Superior temporal gyrus (tissue), 1 donor: ENCODE results near the gene NKX1-2.
A peak's percentile ranks its signal among the peaks of the same experiment; 100 is the strongest.

Source experiments
- DNase-seq: peaks from one replicate; pipeline ENCODE4 v3.0.0-alpha.2; 2016; ENCODE audit errors: extremely low spot score

Gene NKX1-2

DNA sequence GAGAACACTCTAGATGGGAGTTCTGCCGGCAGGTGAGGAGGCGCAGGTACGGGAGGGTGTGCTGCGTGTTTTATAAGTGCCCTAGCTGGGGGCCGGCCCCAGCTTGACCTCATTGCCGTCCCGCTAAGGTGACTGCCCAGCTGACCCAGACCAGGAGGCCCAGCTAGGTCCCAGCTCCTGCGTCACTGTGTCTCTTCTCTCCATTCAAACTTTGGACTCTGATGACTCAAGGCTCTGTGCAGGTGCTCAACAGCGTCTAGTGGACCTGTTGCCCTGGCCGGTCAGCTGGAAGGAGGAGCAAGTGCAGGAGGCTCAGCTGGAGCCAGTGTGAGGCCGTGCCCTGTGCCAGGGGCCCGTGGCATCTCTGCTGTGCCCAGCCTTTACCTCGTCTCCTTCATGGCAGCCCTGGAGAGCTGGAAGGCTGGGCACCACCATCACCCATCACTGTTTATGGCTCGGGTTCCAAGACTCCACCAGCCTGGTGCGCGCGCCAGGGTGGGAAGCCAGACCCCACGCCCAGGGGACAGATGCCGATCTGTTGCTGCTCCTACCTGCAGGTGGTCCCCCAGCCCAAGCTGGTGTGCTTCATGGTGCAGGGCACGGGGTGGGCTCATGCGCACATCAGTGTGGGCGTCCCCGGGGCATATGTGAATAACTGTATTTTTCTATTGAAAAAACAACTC, 26.3 kb upstream of the NKX1-2 start:
- DNase-seq: no peak

DNA sequence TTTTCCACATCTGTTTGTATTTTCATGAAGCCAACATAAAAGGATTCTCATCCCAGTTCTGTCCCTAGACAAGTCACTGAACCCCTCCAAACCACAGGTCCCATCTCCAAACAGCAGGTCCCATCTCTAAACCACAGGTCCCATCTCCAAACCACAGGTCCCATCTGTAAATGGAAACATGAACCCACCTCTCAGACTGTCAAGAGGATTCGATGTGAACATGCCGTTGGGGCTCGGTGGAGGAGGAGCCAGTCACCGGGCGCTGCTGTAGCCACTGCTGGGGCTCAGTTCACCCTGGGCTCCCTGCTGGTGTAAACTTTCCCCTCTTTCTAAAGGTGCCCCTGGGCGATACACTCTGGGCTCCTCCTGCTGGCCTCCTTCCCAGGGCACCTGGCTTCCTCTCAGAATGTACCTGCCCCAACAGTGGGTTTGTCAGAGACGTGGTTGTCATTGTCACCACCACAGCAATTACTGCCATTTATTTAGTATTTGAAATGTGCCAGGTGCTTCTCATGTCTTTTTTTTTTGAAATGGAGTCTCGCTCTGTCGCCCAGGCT, 24.8 kb upstream of the NKX1-2 start:
- DNase-seq: no peak

- DNase-seq: no peak
Measured at GRCh38 chr10:124473070-124473469, 23.2 kb upstream of the NKX1-2 start.

- no peak for DNase-seq
Measured at GRCh38 chr10:124472071-124472470, 22.2 kb upstream of the NKX1-2 start.

DNA sequence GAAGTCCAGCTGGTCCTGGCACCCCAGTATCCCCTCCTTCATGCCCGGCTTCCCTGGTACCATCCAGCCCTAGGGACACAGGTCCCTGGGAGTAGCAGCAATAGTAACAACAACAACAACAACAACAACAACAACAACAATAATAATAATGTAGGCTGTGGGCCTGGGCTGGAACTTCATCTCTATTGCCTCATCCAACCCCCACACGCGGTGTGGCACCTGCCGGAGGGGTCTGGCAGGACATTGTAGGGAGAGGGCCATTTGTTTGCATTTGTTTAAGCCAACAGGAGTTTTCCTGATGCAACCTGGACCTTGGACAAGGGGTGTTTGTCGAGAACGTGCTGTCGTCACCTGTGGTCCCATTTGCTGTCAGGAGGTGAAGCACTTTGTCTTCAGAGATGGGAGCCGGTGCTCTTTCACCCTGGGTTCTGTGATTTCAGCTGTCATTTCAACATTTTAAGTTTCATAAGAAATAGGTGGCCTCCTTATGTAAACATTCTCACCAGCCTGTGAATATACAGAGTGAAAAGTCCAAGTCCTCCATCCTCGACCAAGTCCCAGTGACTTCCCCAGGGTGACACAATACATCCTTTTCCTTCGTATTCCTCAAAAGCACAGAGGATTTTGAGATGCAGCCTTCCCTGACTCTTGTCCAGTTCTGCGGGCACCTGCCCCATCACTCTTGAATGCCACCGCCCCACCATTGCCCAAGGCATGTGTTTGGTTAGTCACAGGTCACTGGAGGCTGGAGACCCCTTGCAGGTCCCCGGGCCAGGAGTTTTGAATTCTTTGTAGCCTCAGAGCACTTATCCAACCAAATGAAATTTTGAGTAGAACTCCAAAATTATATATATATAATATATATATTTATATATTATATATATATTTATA, 21.0 kb upstream of the NKX1-2 start:
- DNase-seq: no peak

- DNase-seq: no peak
Measured at GRCh38 chr10:124469956-124470484, 20.2 kb upstream of the NKX1-2 start.

- no peak for DNase-seq
Measured at GRCh38 chr10:124468624-124469023, 18.8 kb upstream of the NKX1-2 start.

DNA sequence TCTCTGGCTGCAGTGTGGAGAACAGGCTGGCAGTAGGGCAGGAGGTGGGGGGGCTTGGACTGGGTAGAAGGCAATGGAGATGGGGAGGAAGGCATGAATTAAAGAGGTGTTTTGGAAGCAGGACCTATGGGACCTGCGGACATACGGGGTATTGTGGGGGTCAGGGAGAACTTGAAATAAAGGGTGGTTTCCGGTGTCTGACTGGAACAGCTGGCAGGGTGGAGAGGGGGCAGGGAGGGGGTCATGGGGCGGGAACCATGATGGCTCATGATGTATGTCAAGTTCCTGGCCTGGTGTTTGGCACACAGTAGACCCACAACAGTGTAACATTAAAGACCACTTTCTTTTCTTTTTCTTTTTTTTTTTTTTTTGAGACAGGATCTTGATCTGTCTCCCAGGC, 17.3 kb upstream of the NKX1-2 start:
- DNase-seq: no peak

DNA sequence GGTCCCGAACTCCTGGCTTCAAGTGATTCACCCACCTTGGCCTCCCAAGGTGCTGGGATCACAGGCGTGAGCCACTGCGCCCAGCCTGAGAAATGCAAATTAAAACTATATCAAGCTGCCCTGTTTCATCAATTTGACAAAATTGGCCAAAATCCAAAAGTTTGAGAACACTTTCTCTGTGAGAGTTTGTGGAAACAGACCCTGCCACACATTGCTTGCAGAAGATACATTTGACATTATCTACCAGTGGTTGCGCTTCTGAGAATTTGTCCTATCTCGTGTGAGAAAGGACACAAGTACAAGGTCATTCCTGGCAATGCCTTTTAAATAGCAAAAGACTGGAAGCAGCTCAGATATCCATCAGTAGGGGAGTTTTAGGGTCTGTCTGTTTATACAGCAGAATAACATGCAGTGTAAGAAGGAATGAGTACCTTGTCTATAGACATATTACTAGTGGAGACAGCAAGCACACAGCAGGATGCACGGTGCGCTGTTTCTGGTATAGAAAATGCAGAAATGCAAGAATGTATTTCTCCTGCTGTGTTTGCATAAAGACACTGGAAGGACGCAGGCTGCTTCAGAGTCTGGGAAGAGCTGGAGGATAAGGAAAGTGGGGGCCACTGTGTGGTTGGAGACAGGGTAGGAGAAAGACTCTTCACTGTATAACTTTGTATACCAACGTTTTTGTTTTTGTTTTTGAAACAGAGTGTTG, 16.1 kb upstream of the NKX1-2 start:
- peak; percentile 28 for DNase-seq

DNA sequence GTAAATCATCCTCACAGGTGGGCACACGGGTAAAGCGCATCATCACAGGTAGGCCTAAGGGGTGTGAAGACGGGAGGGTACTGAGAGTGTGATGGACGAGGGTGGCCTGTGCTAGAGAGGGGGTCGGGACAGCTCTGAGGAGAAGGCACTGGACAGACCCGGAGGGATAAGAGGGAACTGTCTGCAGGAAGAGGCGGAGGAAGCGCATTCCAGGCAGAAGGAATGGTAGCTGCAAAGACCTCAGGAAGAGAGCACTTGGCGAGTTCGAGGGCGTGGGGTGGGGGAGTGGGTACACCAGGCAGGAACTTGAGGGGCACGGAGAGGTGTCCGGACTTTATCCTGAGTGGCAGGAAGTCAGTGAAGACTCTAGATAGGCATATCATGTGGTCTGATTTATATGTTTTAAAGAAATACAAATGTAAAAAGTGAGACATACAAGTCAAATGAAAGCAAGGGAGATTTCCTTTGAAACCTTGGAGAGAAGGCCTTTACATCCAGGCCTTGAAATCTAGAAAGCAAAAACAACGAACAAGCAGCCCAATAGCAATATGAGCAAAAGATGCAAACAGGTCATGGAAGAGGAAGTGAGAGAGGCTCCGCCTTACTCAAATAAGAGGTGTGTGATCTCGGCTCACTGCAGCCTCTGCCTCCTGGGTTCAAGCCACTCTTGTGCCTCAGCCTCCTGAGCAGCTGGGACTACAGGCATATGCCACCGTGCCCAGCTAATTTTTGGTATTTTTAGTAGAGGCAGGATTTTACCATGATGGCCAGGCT, 15.4 kb upstream of the NKX1-2 start:
- no peak for DNase-seq

DNA sequence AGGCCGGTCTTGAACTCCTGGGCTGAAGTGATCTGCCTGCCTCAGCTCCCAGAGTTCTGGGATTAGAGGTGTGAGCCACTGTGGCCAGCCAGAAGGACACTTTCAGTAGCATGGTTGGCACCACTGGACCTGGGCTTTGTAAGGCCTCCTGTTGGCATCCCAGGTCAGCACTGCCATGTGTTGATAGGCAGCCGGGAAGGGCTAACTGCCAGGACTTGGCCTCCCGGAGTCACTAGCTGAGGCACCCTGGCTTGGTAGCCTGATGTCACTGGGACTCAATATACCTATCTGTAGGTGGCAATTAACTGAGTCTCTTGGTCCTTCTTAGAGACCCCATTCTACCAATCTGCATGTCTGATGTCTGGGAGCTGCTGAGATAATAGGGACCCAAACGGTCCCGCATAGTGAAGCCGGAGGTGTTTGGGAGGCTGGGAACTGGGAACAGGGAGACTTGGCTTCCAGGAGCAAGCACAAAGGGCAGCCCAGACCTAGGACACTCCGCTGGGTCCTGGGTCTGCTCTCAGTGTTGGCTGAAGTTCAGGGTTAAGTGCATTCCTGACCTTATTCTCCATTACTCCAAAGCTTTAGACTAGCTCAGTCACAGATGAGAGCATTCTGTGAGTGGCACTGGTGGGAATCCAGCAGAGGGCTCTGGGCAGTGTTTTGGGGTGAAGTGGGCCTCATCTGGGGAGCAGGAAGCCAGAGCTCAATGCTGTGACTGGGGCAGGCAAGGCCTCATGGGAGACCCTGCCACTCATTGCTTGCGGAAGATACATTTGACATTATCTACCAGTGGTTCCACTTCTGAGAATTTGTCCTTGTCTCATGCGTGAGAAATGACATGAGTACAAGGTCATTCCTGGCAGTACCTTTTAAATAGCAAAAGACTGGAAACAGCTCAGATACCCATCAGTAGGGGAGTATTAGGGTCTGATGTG, 14.5 kb upstream of the NKX1-2 start:
- no peak for DNase-seq

- DNase-seq: no peak
Measured at GRCh38 chr10:124462348-124462695, 12.5 kb upstream of the NKX1-2 start.

- DNase-seq: peak; percentile 87
Measured at GRCh38 chr10:124461642-124462347, 12.0 kb upstream of the NKX1-2 start, which contains the start of gene LHPP. LHPP (plus strand) TSS chr10:124461823; CDS start chr10:124461863, 40 bp downstream.

DNA sequence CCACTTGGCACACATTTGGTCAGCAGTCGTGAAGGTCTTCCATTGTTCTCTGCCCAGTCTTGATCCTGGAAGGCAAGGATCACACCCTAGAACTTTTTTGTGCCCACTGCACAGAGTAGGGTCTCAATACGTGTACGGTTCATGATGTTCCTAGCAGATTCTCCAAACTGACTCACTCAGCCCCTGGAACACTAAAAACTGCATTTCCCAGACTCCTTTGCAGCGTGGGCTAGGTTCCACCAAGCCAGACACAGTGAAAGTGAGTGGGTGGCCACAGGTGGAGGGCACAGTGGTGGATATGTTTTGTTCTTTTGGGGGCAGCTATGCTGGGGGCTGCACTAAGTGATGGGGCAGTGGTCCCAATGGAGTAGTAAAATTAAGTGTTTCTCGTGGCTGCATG, 10.3 kb upstream of the NKX1-2 start:
- no peak for DNase-seq

GRCh38 chr10:124459395-124459794, 9.6 kb upstream of the NKX1-2 start:
- DNase-seq: no peak

GRCh38 chr10:124458889-124459288, 9.1 kb upstream of the NKX1-2 start:
- no peak for DNase-seq

DNA sequence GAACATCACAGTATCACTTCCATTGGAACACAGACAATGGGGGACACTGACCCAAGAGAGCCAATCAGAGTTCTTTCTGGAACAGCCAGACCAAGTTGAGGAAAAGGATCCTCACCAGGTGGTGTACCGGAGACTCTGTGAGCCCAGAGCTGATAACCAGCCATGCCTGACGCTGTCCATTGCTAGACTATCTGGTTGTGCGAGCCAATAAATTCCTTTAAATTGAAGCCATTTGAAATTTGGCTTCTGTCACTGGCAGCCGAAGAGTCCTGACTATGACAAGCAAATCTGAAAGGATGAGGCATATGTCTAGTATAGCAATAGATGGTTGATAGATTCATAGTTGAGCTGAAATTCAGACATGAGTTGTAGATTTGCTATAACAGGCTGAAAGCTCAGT, 8.6 kb upstream of the NKX1-2 start:
- no peak for DNase-seq

GRCh38 chr10:124455441-124455840, 5.6 kb upstream of the NKX1-2 start:
- no peak for DNase-seq

GRCh38 chr10:124453960-124454610, 4.2 kb upstream of the NKX1-2 start:
- DNase-seq: no peak
